GM21619 (cell line): ENCODE data around the gene ELFN1.

Source experiments
- ATAC-seq: cut with Tn5 transposase; IDR thresholded peaks from one replicate; pipeline ENCODE4 v1.9.1; 2021; ENCODE audit not compliant: unreplicated experiment

Gene ELFN1

DNA sequence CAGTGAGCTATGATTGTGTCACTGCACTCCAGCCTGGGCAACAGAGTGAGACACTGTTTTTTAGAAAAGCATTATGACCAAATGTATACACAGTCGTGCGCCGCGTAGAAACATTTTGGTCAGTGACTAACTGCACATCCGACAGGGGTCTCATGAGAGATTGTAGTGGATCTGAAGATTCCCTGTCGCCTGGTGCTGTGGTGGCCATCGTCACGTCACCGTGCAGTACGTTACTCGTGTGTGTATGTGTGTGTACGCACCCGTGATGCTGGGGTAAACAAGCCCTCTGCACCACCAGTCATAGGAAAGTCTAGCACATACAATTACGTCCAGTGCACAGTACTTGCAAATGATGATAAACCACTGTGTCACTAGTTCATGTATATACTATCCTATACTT, 109.4 kb downstream of the ELFN1 start:
- no peak for ATAC-seq

DNA sequence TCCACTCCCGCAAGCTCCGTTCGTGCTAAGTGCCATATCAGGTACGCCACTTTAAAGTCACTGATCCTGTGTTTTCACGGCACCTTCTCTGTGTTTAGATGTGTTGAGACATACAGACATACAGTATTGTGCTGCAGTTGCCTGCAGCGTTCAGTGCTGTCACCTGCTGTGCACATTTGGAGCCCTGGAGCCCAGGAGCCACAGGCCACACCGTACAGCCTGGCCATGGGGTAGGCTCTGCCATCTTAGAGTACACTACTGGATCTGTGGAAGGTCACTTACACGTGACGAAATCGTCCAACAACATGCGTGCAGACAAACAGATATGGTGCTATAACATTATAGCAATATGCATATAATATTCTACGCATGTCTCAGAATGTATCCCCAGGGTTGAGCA, 111.3 kb downstream of the ELFN1 start:
- ATAC-seq, result no peak

DNA sequence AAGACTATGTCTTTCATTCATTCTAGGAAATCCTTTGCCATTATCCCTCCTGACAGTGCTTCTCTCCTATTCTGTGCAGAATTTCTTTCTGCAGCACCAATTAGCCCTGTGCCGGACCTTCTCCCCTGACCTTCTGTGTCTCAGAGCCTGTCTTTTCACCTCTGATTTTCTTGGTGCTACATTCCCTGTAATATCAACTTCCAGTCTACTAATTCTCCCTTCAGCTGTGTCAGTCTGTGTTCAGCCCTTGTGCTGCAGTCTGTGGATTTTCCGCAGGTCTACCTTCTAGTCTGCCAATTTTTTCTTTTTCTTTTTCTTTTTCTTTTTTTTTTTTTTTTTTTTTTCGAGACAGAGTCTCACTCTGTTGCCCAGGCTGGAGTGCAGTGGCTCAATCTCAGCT, 115.8 kb downstream of the ELFN1 start:
- ATAC-seq, result no peak

DNA sequence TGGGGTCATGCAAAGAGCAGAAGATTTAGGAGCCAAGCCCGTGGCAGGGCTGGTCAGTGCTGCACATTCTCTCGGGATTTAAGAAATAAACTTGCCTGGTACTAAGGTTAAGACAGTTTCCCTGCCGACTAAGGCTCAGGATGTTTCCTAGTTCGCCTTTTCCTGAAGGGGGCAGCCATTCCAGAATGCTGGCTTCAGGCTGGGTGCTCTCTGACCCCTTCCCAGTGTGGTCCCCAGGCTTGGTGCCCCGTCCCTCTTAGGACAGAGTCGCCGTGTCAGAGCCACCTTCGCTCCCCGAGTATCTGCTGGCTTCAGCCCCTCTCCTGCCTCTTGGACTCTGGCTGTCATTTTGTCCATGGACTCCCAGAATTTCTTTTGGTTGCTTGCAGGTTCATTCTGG, 117.2 kb downstream of the ELFN1 start:
- ATAC-seq, result no peak

DNA sequence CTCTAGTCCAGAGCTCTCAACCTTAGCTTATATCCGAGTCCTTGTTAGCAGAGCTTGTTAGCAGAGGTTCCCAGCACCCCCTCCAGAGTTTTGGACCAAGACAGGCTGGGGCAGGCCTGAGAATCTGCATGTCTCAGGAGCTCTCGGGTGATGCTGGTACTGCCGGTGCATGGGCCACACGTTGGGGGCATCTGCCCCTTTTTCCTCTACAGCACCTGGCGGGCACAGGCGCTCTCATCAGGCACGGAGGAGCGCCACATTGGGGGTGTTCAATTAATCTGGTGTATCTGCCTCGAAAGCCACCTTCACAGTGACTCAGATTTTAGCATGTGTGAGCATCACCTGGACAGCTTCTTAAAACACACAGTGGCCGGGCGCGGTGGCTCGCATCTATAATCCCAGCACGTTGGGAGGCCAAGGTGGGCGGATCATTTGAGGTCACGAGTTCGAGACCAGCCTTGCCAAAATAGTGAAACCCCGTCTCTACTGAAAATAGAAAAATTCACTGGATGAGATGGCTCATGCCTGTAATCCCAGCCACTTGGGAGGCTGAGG, 117.7 kb downstream of the ELFN1 start:
- no peak for ATAC-seq

DNA sequence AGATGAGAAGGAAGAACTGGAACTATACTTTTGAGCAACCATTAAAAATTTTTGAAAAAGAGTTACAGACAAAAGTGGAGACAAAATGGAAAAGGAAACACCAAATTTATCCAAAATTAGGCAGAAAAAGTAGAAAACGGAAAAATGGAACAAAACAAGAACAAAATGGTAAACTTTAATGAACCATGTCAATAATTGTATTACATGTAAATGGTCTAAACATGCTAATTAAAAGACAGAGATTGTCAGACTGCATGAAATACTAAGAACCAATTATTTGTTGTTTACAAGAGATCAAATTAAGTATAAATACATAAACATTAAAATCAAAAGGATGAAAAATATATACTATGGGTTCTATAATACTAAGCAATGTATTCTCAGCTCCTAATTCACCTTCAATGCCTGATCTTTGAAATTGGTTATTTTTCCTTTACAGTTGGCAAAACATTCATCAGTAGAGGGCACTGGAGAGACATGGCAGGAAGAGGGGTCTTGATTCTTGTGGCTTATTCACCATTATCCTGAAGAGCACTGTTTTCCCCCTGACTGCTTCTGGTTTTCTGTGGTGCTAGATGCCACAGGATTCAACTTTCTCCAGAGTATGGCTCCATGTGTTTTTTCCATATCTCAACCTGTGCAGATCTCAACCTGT, 124.9 kb downstream of the ELFN1 start:
- no peak for ATAC-seq
